Activated T-cell treated with anti-CD3 and anti-CD28 coated beads, Interleukin-2, amount 50 U/mL, for 4 hours (primary cell): ENCODE results near the gene RPLP2. TPM values are rescaled to one million over a fixed set of nuclear protein-coding genes. Genes with fewer than 3 reads are reported as not detected.

Experiments used
- ATAC-seq, 2 donors: fragments of 200-7000 bp; cut with Tn5 transposase; one replicate each; pipeline ENCODE4 v1.10.0; 2021
- DNase-seq: peaks from one replicate; pipeline ENCODE4 v3.0.0-alpha.2; 2020
- H3K27me3 Mint-ChIP-seq: one replicate; pipeline ENCODE4 v1.8.0; 2021; ENCODE audit warnings: low read depth, mixed read lengths
- H3K36me3 Mint-ChIP-seq: one replicate; pipeline ENCODE4 v1.8.0; 2022; ENCODE audit warnings: mixed read lengths; ENCODE audit not compliant: insufficient read depth
- H3K4me1 Mint-ChIP-seq: one replicate; pipeline ENCODE4 v1.8.0; 2021; ENCODE audit warnings: low read depth, mixed read lengths
- H3K4me3 Mint-ChIP-seq: one replicate; pipeline ENCODE4 v1.8.0; 2021; ENCODE audit warnings: mild to moderate bottlenecking, moderate library complexity, mixed read lengths
- H3K9me3 Mint-ChIP-seq: one replicate; pipeline ENCODE4 v1.8.0; 2021; ENCODE audit warnings: mixed read lengths
- total RNA-seq, 3 donors: library from RNA; stranded (reverse); gene quantifications; one replicate each; pipeline ENCODE4 v1.2.1, GENCODE V29; 2021

The RPLP2 gene
- total RNA-seq, 3 donors from 2014 or later, result 3,528 to 3,995 (median 3,711) TPM

GRCh38 chr11:779955-780532 lies 29.7 kb upstream of the RPLP2 start:
- Mint-ChIP-seq H3K9me3 (no peaks in the 10 kb centered on the region), H3K27me3 (no peaks in the 10 kb centered on the region), H3K36me3 (peaks cover 2% of the 10 kb centered on the region), H3K4me1 (peaks cover 25% of the 10 kb centered on the region), H3K4me3 (no peak overlapping the region)
- ATAC-seq (no peak), DNase-seq (no peak)

DNA sequence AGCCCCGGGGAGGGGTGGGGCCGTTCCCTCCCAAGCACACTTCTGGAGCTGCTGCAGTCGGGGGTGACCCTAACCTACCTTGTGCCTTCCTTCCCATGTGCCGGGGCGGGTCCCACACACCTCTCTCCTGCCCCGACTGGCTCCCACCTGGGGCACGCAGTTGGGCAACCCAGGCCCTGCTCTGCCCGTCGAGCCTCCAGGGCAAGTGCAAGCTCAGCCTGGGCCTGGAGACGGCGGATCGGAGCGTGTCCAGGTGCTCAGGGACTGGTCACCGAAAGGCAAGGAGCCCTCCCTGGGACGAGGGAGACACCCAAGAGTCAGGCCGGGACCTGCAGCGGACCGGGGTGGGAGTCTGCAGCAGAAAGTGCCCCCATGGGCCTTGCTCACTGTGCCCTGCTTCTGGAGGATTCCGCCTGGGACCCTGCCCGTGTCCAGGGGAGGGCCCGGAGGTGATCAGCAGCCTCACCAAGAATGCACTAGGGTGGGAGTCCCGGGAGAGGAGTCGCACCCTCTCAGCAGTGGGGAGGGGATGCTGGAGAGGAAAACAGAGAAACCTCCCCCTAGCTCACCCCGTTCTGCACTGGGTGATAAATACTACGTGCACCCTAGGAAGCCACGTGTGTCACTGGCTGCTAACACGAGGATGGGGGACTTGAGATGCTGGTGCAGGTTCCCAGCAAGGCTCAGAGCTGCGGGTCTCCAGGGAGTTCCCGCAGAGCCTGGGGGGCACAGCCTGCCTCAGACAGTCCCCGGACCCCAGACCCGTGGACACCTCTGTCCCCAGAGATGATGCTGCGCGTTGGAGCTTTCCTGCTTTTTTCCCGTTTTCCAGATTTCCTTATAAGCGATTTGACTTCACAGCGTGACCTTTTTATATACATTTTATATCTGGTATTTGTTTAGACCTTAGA lies 27.2 kb upstream of the RPLP2 start:
- Mint-ChIP-seq H3K4me1 (peaks cover 13% of the 10 kb centered on the region), H3K36me3 (no peaks in the 10 kb centered on the region), H3K4me3 (no peak overlapping the region), H3K9me3 (no peaks in the 10 kb centered on the region), H3K27me3 (no peaks in the 10 kb centered on the region)
- DNase-seq, result no peak
- no peak for ATAC-seq

DNA sequence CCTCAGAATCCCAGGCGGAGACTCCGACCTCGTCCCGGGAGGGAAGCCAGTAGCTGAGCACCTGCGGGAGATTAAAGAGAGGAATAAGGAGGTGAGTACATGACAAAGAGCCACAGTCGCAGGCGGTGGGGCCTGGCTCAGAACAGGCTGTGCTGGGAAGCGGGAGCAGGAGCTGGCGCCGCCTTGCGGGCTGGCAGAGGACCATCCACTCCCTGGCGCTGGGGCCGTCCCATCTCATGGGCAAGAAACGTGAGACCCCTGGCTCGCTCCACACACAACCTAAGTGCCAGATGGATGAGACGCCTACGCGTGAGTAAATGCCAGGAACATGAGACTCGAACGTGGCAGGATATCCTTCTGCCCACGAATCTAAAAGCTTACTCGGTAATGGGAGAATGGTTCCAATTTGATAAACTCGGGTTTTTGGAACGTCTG lies 26.2 kb upstream of the RPLP2 start:
- no peak for DNase-seq
- Mint-ChIP-seq H3K36me3 (no peaks in the 10 kb centered on the region), H3K27me3 (no peaks in the 10 kb centered on the region), H3K4me1 (peaks cover 16% of the 10 kb centered on the region), H3K9me3 (no peaks in the 10 kb centered on the region), H3K4me3 (no peak overlapping the region)
- ATAC-seq, result peak; percentile 49 to 61

- no peak for DNase-seq
- H3K9me3 Mint-ChIP-seq, result no peaks in the 10 kb centered on the region
- H3K27me3 Mint-ChIP-seq, result peaks cover 1% of the 10 kb centered on the region
- peaks cover 4% of the 10 kb centered on the region for H3K36me3 Mint-ChIP-seq
- no peak for ATAC-seq
- H3K4me3 Mint-ChIP-seq, result no peak overlapping the region
- peaks cover 7% of the 10 kb centered on the region for H3K4me1 Mint-ChIP-seq
Measured at GRCh38 chr11:786235-787083, 23.3 kb upstream of the RPLP2 start.

- no peak overlapping the region for H3K4me3 Mint-ChIP-seq
- H3K4me1 Mint-ChIP-seq, result peaks cover 7% of the 10 kb centered on the region
- H3K27me3 Mint-ChIP-seq, result peaks cover 1% of the 10 kb centered on the region
- DNase-seq (no peak), ATAC-seq (no peak)
- peaks cover 7% of the 10 kb centered on the region for H3K36me3 Mint-ChIP-seq
- H3K9me3 Mint-ChIP-seq, result no peaks in the 10 kb centered on the region
Measured at GRCh38 chr11:787084-787675, 22.6 kb upstream of the RPLP2 start.

GRCh38 chr11:788009-788640 lies 21.6 kb upstream of the RPLP2 start:
- no peak overlapping the region for H3K4me3 Mint-ChIP-seq
- no peaks in the 10 kb centered on the region for H3K9me3 Mint-ChIP-seq
- peaks cover 7% of the 10 kb centered on the region for H3K4me1 Mint-ChIP-seq
- peaks cover 7% of the 10 kb centered on the region for H3K36me3 Mint-ChIP-seq
- no peak for DNase-seq
- H3K27me3 Mint-ChIP-seq, result peaks cover 1% of the 10 kb centered on the region
- ATAC-seq, result no peak

- no peak for DNase-seq
- Mint-ChIP-seq H3K27me3 (peaks cover 1% of the 10 kb centered on the region), H3K36me3 (peaks cover 7% of the 10 kb centered on the region), H3K4me3 (no peak overlapping the region), H3K9me3 (no peaks in the 10 kb centered on the region), H3K4me1 (peaks cover 3% of the 10 kb centered on the region)
- ATAC-seq, result no peak
Measured at GRCh38 chr11:788953-789940, 20.5 kb upstream of the RPLP2 start.

GRCh38 chr11:789943-790342 lies 19.8 kb upstream of the RPLP2 start, which contains the start of gene CEND1:
CEND1 (minus strand) TSS chr11:790090; CDS start chr11:788576, 1,514 bp downstream.
- DNase-seq (peak; percentile 37), ATAC-seq (peak; percentile 61 to 69)
- peaks cover 7% of the 10 kb centered on the region for H3K36me3 Mint-ChIP-seq
- peaks cover 1% of the 10 kb centered on the region for H3K27me3 Mint-ChIP-seq
- peaks cover 3% of the 10 kb centered on the region for H3K4me1 Mint-ChIP-seq
- H3K9me3 Mint-ChIP-seq, result no peaks in the 10 kb centered on the region
- H3K4me3 Mint-ChIP-seq, result no peak within 1 kb of the TSS

DNA sequence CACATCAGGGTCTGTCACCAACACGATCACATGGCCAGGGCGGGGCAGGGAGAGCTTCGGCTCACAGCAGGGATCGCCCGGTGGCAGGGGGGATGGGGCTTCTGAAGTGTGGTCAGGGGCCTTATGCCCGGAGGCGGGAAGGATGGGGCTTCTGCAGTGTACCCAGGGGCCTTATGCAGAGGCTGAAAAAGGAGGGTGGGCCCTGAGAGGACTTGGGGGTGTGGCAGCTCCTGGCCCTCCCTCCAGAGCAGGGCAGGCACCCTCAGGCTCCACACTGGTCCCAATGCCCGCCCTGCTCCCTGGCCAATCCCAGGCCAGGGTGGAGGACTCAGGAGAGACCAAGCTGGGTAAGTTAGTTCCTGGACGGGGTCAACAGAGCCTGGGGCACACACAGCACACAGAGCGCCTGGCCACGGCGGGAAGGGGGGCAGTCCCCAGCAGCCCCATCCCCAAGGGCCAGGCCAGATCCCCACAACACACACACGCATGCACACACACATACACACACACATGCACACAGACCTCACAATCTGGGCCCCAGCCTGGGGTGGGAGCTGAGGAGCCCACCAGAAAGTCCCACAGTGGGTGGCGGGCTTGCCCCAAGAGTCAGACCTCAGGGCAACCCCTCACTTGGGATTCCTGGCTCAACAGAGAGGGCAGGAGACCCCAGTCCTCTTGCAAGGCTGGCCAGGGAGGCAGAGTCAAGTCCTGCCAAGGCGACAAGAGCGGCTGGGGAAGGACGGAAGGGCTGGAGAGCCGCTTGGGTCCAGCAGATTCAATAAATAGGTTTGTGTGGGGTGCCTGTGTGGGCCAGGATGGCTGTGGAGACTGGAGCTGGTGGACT lies 18.8 kb upstream of the RPLP2 start:
- no peak for ATAC-seq
- peaks cover 3% of the 10 kb centered on the region for H3K4me1 Mint-ChIP-seq
- peaks cover 7% of the 10 kb centered on the region for H3K36me3 Mint-ChIP-seq
- no peak overlapping the region for H3K4me3 Mint-ChIP-seq
- no peak for DNase-seq
- no peaks in the 10 kb centered on the region for H3K9me3 Mint-ChIP-seq
- peaks cover 1% of the 10 kb centered on the region for H3K27me3 Mint-ChIP-seq

DNA sequence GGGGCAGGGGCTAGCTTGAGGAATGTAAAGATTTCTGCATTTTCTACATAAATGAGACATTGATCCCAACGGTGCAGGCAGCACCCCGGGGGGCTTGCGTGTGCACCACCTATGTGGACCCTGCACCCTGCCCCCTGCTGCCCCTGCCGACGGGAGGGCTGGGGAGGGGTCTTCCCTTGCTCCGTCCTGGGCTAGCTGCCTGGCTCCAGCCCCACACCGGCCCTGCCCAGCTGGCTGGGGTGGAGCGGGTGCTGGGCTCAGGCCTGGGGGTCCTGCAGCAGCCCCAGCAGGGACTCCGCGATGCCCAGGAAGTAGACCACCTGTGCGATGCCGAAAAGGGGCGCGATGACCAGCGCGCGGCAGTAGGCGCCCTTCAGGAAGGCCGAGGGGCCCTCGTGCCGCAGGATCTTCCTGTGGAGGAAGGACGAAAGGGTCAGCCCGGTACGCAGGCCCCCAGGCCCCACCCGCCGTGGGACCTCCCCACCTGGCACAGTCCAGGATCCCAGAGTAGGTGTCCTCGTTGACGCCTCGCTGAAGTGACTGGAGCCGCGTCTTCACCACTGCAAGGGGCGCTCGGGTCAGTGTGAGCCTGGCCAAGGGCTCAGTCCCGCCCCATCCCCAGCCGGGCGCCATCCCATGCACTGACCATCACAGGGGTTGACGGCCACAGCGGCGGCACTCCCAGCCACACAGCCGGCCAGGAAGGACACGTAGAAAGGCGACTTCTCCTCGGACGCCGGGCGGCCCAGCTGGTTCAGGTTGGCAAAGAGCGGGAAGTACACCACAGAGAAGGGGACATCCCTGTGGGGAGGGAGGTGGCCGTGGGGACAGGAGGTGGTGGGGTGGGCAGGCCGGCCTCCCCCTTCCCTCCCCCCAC lies 17.9 kb upstream of the RPLP2 start:
- H3K4me1 Mint-ChIP-seq, result peaks cover 9% of the 10 kb centered on the region
- peaks cover 7% of the 10 kb centered on the region for H3K36me3 Mint-ChIP-seq
- H3K4me3 Mint-ChIP-seq, result no peak overlapping the region
- DNase-seq (no peak), ATAC-seq (no peak)
- no peaks in the 10 kb centered on the region for H3K9me3 Mint-ChIP-seq
- peaks cover 1% of the 10 kb centered on the region for H3K27me3 Mint-ChIP-seq

DNA sequence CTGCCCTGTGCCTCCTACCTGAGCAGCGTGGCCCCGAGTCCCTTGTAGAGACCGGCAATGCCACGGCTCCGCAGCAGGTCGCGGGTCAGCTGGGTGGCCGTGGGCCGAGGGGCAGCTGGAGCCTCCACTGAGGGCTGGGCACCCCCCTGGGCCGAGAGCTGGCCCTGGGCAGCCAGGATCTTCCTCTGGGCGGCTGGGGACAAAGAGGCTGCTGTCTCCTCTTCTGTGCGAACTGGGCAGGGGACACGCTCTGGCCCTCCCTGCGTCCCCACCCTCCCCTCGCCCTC lies 17.3 kb upstream of the RPLP2 start:
- H3K4me3 Mint-ChIP-seq, result no peak overlapping the region
- DNase-seq (no peak), ATAC-seq (no peak)
- H3K27me3 Mint-ChIP-seq, result peaks cover 1% of the 10 kb centered on the region
- H3K9me3 Mint-ChIP-seq, result no peaks in the 10 kb centered on the region
- H3K4me1 Mint-ChIP-seq, result peaks cover 12% of the 10 kb centered on the region
- peaks cover 7% of the 10 kb centered on the region for H3K36me3 Mint-ChIP-seq
